GM18519 (cell line): ENCODE data around the gene CORT.
"Not testable (repeated sequence)": the region's sequence is repeated elsewhere in the genome, so short reads cannot be mapped to it uniquely, and the experiment has no call there.

ENCODE experiments used
- ATAC-seq: cut with Tn5 transposase; IDR thresholded peaks from one replicate; pipeline ENCODE4 v1.9.1; 2021; ENCODE audit warnings: mild to moderate bottlenecking, moderate library complexity; ENCODE audit not compliant: unreplicated experiment, low FRiP score

The CORT gene

GRCh38 chr1:10449751-10450150 lies at the start of gene CORT:
CORT (plus strand) TSS chr1:10450031; CDS start chr1:10450224, 193 bp downstream.
- ATAC-seq = no peak

DNA sequence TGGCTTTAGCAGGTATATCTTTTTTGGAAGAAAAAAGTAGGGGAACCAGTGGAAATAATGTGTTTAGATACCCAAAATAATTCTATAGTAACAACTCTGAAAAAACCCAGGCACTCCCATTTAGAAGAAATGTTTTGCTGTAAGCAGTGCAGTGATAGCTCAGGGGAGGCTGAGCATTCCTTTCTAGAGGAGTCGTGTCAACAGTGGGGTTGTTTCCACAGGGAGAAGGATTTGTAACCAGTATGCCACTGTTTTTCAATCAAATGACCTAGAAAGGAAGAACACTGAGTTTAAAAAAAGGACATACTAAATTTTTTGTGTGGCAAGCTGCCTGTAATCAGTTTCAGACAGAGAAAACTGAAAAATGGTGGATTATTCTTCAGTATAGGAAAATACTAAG lies 48.5 kb upstream of the CORT start:
- ATAC-seq = no peak

- no peak for ATAC-seq
Measured at GRCh38 chr1:10402729-10403274, 47.0 kb upstream of the CORT start.

DNA sequence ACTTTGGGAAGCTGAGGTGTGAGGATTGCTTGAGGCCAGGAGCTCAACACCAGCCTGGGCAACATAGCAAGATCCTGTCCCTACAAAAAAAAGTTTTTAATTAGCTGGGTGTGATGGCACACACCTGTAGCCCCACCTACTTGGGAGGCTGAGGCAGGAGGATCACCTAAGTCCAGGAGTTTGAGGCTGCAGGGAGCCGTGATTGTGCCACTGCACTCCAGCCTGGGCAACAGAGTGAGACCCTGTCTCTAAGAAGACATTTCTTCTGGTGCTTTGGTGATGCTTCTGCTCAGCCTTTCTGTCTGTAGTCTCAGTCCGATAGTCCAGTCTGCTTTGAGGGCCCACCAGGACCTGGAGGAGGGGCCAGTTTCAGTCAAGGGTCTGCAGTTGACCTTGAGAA lies 42.6 kb upstream of the CORT start:
- no peak for ATAC-seq

DNA sequence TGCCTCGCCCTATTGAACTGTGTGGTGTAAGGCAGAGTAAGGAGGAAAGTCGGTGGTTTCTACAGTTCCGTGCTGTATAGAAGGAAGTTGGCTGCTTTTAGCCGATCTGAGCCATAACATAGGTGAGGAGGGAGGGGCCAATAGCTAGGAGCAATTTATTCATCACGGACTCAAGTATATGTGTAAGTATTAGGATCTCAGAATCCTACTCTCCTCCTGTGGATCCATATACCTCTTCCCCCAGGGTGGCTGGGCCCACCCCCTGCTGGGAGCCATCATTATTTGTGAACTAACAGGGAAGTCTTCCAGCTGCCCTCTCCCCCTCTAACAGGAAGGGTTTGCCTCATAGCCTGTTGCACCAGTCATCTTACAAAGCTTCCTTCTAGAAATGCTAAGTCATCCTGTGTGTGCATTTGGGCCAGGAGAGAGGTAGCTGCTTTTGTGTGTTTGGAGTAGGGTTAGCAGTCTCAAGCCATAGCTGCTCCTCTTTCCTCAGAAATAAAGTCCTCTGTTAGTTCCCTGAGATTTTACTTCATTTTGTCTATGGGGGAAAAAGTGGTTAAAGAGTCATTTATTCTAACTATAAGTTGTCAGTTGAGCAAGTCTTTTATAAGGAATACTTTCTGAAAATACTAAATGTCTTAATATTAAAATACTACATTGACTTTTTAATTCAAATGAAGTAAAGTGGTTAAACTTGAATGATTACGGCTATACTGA lies 34.5 kb upstream of the CORT start:
- ATAC-seq = no peak

GRCh38 chr1:10415967-10416366 lies 33.9 kb upstream of the CORT start:
- ATAC-seq = not testable (repeated sequence)

- ATAC-seq = not testable (repeated sequence)
Measured at GRCh38 chr1:10418741-10419140, 31.1 kb upstream of the CORT start.

DNA sequence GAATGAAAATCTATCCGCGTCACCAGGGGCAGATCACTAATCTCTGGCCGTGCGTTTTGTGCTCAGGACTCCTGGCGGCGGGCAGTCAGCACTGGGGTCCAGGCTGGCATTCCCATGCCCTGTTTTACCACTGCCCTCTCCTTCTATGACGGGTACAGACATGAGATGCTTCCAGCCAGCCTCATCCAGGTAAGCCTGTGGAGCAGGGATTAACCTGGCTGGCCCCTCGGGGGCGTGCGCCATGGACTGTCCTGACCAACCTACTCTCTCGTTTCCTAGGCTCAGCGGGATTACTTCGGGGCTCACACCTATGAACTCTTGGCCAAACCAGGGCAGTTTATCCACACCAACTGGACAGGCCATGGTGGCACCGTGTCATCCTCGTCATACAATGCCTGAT lies 30.5 kb upstream of the CORT start:
- no peak for ATAC-seq

GRCh38 chr1:10421637-10422036 lies 28.2 kb upstream of the CORT start:
- no peak for ATAC-seq

DNA sequence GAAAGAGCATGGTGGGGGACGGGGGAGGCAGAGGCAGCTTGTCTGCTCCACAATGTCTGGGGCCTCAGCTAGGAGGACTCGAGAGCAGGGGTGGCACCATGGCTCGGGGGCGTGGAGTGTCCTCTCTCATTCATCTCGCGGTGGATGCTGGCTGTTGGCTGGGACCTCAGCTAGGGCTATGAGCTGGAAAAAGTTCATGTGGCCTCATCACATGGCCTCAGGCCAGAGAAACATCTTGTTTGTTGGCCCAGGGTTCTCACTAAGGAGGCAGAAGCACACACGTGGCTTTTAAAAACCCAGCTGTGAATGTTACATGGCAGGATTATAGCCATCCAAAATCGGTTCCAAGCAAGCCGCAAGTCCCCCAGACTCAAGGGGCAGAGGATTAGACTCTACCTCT lies 25.8 kb upstream of the CORT start:
- ATAC-seq = no peak

- ATAC-seq = no peak
Measured at GRCh38 chr1:10424651-10425050, 25.2 kb upstream of the CORT start.

GRCh38 chr1:10425826-10426534 lies 23.9 kb upstream of the CORT start:
- ATAC-seq = not testable (repeated sequence)

DNA sequence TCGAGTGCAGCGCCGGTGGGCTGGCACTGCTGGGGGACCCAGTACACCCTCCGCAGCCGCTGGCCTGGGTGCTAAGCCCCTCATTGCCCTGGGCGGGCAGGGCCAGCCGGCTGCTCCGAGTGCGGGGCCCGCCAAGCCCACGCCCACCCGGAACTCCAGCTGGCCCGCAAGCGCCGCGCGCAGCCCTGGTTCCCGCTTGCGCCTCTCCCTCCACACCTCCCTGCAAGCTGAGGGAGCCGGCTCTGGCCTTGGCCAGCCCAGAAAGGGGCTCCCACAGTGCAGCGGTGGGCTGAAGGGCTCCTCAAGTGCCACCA lies 23.3 kb upstream of the CORT start:
- ATAC-seq = not testable (repeated sequence)

- ATAC-seq = no peak
Measured at GRCh38 chr1:10428984-10429383, 20.8 kb upstream of the CORT start.

DNA sequence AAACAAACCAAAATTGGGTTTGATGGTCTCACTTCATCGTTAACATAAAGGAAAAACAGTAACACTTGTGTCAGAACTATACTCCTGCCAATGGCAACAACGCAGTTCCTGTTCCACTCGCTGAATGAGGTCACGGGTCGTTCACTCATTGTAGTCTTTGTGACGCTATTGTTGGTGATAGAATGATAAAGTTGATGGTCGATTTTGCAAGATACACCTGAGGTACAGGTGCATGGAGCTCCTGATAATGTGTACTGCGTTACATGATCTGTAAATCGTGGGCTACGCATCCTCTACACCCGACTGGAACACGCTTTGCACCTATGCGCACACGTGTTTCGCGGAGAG lies 20.0 kb upstream of the CORT start:
- ATAC-seq = no peak

DNA sequence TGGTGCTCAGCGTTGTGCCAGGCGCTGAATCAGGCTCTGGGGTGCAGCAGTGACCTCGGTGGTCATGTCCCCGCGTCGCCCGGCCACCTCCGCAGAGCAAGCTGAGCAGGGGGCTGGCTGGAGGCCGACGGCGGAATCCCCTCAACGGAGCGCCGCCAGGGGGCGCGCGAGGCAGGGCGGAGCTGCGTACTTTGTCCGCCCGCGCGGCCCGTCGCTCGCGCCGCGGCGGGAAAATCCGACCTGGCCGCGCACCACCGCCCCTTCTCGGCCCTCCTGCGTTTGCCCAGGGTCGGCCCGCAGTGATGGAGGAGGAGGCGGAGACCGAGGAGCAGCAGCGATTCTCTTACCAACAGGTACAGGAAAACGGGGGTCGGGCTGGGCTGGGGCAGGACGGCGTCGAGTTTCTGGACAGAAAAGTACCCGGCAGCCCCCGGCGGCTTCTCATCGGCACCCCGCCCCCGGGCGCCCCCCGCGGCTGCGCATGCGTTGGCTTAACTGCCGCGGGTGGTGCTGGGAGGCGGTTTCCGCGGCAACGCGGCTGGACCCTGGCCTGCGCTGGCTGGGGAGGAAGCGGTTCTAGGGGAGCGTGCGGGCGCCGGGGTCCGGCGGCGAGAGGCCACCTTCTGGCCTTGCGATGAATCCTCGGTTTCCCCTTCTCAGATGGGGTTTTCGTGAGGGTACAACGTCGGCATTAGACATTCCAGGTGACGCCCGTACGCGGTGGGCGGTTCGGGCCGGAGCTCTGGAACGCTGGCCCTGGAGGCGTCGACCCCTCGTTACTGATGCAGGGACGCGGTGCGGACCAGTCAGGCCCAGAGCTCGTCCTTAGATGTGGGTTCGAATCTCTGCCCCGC lies 19.4 kb upstream of the CORT start, which contains the start of gene CENPS:
Gene CENPS, plus strand, starts transcription at position 218 of the 854 bp plus-strand sequence. Its CDS starts 85 bp downstream, at position 303.
- peak; percentile 63 for ATAC-seq

DNA sequence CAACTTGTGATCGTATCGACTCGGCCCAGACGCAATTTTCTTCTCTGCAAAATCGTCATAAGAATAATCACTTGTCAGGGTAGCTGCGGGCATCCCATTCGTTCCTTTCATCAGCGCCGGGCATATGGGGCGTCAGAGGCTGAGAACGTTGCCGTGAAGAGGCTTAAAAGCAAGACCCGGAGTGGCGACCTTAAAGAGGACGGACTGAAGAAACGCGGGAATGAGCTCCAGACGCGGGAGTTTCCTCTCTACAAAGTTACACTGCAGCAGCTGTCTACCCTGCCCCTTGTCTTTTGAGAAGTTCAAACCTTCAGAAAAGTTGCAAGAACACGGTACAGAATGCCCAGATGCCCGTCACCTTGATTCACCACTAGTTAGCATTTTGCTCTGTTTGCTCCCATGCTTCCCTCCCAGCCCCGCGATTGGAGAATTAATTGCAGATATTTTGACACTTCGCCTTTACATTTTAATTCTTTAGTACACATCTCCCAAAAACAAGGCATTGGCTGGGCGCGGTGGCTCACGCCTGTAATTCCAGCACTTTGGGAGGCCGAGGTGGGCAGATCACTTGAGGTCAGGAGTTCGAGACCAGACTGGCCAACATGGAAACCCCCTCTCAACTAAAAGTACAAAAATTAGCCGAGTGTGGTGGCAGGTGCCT lies 18.6 kb upstream of the CORT start:
- ATAC-seq = no peak

GRCh38 chr1:10432910-10433700 lies 16.7 kb upstream of the CORT start:
- ATAC-seq = no peak

- no peak for ATAC-seq
Measured at GRCh38 chr1:10433790-10434189, 16.0 kb upstream of the CORT start.

- no peak for ATAC-seq
Measured at GRCh38 chr1:10434590-10434989, 15.2 kb upstream of the CORT start.
